Left cardiac atrium (tissue), 4 donors: ENCODE measurements around the gene NEDD8. TPM values are rescaled to one million over a fixed set of nuclear protein-coding genes. Genes with fewer than 3 reads are reported as not detected.
A peak's percentile ranks its signal among the peaks of the same experiment; 100 is the strongest.

Experiments used
- ATAC-seq, 2 donors: fragments of 200-7000 bp; cut with Tn5 transposase; one replicate each; pipeline ENCODE4 v1.9.1; 2020; ENCODE audit warnings: mild to moderate bottlenecking in 2 of 2, moderate library complexity in 2 of 2
- DNase-seq: peaks from one replicate; pipeline ENCODE4 v3.0.0-alpha.2; 2020
- intact Hi-C, 2 donors: fragments of 100-400 bp; cut with DNase I; formaldehyde crosslinking; loops; one replicate each; pipeline versions ENCODE4 v1.14.1 to v1.15.1; 2022 to 2023
- long read RNA-seq: library from polyadenylated mRNA; unstranded; transcript quantifications from one replicate; pipeline ENCODE4 v2.0.0, GENCODE V29; 2021
- total RNA-seq, 2 donors: library from RNA; stranded (reverse); fragmentation: NEBNext Ultra II Directional; extraction: Animal tissue kit (Norgen Biotek cat#: 25700); gene quantifications; one replicate each; pipeline ENCODE4 v1.2.1, GENCODE V29; 2021
- donor health status: DM: no; HTN: yes; CAD: no.
- donor health status: DM: no; HTN: yes; CAD: no; lungs with severe emphysema.
- donor health status: DM: yes; HTN: yes; CAD: no.
- donor health status: Dilated cardiomyopathy.

NEDD8 gene
- total RNA-seq: 100 to 1,000 TPM; 162 to 186 TPM
- long read RNA-seq, transcript NEDD8-201 (4 exons, 708 nt): major isoform, 6 of 8 reads
- long read RNA-seq, partial matches to known transcripts: 0 of 8 reads
- long read RNA-seq, other reads (novel, unspliced or antisense): 0 of 8 reads

DNA sequence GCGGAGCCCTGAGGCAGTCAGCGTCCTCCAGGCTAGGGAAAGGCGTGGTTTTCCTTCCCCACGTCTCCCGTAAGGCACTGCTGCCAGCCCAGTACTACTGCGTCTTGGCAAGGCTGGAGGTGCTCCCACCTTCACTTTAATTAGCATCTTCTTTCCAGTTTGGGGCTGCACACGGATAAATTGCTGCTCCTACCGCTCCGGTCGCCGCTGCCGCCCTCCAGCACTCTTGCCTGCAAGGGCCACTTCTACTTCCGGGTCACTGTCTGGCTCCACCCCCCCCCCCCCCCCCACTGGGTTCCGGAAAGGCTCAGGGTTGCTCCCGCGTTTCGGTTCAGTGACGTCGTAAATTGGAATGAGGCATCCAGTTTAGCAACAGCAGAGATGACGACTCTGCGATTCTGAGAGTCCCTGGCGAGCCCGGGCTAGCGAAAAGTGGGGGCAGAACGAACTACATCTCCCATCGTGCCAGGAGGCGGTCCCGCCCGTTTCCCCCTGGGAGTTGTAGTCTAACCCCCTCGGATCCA lies at the start of gene NEDD8:
NEDD8 (minus strand) TSS at position 247 of the 524 bp plus-strand sequence; CDS start at position 147, 100 bp downstream.
- intact Hi-C loops: no loop called here
- DNase-seq (peak; percentile 95), ATAC-seq (peak; percentile 86 to 90)

- intact Hi-C loops: loop anchor here in 1 of 2 donors (5.0 kb wide), 1 partner anchor 34 kb away; no protein-coding TSS in a partner anchor
- DNase-seq: no peak
- ATAC-seq: no peak
These were observed 49.5 kb upstream of the NEDD8 start for GRCh38 chr14:24281636-24282035.

DNA sequence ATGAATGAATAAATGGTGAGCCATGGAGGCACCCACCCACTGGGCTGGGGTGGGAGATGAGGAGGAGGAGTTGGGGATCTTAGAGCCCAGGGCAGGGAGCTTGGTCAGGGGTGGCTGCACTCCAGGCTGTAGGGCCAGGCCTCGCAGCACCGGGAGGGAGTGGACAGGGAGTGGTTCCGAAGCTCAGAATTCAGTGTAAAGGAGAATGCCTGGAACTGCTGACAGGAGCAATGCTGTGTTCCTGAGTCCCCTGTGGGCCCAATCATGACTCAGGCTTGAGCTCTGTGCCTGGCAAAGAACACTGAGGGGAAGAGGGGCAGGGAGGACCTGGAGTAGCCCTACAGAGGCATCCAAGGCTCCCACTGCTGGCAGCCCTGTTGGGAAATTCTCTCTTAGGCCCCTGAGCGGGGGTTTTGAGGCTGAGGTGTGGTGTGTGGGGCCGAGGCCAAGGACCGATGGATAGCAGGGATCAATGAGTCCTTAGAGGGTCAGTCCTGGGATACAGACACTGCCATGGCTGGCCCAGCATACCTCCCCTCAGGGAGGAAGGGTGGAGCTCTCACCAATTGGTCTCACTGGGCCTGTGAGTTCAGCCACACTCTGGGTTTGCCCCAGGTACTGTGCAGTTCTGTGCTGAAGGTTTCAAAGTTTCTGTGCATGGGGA lies 48.8 kb upstream of the NEDD8 start:
- intact Hi-C loops: loop anchor here in 1 of 2 donors (5.0 kb wide), 1 partner anchor 34 kb away; no protein-coding TSS in a partner anchor
- peak; percentile 6 to 57 for ATAC-seq
- DNase-seq: no peak

- DNase-seq (no peak), ATAC-seq (peak; percentile 50 to 78)
- intact Hi-C loops: loop anchor here in 1 of 2 donors (5.0 kb wide), 1 partner anchor 32 kb away; no protein-coding TSS in a partner anchor
These were observed 47.4 kb upstream of the NEDD8 start for GRCh38 chr14:24279301-24280186.

- intact Hi-C loops: no loop called here
- ATAC-seq (no peak), DNase-seq (no peak)
These were observed 46.3 kb upstream of the NEDD8 start for GRCh38 chr14:24278424-24278823.

- intact Hi-C loops: no loop called here
- ATAC-seq (peak in 1 of 2 donors; percentile 2), DNase-seq (no peak)
These were observed 45.6 kb upstream of the NEDD8 start for GRCh38 chr14:24277606-24278321.

- no peak for DNase-seq
- no peak for ATAC-seq
- intact Hi-C loops: no loop called here
These were observed 44.9 kb upstream of the NEDD8 start for GRCh38 chr14:24277071-24277470.

DNA sequence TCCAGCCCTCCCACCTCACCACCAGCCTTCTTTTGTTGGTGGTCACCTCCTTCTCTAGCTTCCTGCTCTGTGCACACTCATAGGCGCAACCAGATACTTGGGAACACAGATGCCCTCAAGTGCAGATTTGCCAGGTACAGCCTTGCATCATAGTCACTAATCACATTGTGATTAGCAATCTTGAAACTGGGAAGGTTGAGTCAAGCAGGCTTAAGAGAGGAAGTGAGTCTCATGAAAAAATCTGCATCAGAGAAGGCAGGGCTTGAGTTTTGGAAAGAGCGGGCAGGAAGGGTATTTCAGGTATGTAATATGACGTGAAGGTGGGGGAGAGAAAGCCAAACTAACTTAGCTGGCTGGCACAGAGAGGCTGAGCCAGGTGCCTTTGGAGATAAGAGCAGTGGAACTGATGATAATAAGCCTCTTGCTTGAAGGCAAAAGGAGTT lies 42.0 kb upstream of the NEDD8 start:
- ATAC-seq: peak in 1 of 2 donors; percentile 46

GRCh38 chr14:24273422-24273998 lies 41.3 kb upstream of the NEDD8 start:
- no peak for ATAC-seq
- DNase-seq: no peak
- intact Hi-C loops: no loop called here

More for the DNA sequence above, 42.0 kb upstream of the NEDD8 start:
- DNase-seq: no peak
- intact Hi-C loops: no loop called here

DNA sequence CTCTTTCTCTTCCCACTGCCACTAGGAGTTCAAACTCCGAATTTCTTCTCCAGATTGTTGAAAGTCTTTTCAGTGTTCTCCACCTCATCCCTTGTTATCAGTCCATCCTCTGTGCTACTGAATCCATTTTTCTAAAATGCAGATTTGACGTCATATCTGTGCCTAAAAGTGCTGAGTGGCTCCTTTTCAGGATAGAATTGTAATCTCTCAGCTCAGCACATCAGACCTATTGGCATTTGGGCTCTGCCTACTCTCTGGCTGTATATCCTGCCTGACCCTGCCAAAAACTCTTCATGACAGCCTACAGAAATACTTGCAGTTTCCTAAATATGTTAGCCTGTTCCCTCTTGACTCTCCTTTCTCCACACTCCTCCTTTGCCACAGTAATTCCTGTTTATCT lies 40.3 kb upstream of the NEDD8 start:
- intact Hi-C loops: no loop called here
- peak in 1 of 2 donors; percentile 18 for ATAC-seq
- no peak for DNase-seq

DNA sequence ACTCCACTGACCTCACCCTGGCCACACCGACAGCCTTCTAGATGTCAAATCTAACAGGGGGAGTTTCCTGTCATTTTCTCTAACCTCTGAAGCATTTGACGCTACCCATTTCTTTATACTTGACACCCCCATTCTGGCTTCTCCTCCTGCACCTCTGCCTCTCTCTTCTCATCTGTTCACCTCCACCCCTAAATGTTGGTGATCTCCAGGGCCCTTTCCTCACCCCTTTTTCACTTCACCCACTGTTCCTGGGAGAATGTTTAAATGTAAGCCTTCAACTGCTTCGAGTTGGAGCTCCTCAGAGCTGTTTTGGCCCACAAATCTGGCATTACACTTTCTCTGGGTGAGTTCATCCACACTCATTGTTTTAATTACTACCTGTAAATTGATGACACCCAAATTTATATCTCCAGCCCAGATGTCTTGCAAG lies 39.7 kb upstream of the NEDD8 start:
- no peak for ATAC-seq
- DNase-seq: no peak
- intact Hi-C loops: no loop called here

DNA sequence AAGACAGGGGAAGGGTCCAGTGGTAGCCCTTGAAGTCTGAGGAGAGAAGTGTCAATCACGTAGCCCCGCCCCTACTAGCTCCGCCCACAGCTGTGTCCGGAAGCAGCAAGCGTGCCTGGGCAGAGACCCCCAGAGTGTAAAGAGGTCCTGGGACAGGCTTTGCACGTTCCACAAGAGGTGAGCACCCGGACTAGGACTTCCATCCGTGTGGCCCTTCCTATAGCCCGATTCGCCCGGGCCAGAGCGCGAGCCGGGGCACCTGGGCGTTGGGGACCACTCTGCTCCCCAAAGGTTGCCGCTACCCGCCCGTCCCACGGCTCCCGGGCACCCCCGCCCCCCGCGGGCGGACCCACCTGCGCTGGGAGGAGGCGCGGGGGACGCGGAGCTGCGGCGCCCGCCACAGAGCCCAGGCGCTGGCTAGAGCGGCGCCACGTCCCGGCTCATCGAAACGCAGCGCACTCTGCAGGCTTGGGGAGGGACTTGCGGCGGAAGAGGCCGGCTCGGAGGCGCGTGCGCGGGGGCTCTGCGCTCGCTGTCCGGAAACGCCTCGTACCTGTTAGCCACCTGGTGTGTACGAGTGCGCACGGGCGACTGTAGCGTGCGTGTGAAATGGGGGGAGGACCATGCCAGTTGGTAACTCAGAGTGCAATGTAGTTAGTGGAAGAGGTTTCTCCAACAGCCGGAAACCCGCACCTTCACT lies 39.1 kb upstream of the NEDD8 start, which contains the start of gene RABGGTA:
RABGGTA (minus strand) TSS at position 464 of the 700 bp plus-strand sequence. CDS start 482 bp downstream, outside the sequence.
- ATAC-seq (peak; percentile 91 to 98), DNase-seq (peak; percentile 88)
- intact Hi-C loops: no loop called here

- intact Hi-C loops: no loop called here
- DNase-seq (no peak), ATAC-seq (no peak)
These were observed 38.5 kb upstream of the NEDD8 start for GRCh38 chr14:24270537-24271133.

DNA sequence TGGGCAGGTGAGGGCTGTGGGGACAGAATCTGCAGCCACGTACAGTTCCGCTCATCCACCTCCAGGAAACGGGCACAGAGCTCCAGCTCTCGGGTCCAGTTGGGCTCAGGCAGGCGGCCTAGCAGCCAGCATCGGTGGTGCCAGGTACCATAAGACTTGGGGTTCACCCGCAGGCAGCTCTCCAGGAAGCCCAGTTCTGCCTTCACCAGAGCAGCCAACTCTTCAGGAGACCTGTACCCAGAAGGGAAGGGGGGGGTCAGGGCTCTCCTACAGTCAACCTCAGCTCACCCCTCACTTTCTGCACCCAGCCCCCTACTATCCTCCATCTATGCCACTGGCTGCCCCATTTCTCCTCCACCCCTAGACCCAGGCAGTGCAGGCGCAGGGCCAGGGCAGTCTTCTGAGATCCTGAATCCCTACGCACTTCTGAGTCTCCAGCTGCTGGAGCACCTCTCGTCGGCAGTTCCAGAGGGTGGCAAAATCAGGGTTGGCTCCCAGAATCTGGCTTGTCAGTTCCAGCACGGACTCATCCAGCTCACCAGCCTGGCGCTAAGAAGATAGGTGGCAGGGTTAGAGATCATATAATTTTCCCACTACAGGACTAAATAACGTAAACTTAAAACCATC lies 37.9 kb upstream of the NEDD8 start:
- ATAC-seq (no peak), DNase-seq (no peak)
- intact Hi-C loops: no loop called here

- ATAC-seq: no peak
- DNase-seq: no peak
- intact Hi-C loops: no loop called here
These were observed 37.2 kb upstream of the NEDD8 start for GRCh38 chr14:24269368-24269767.

GRCh38 chr14:24268225-24268624 lies 36.1 kb upstream of the NEDD8 start:
- intact Hi-C loops: no loop called here
- DNase-seq (peak; percentile 10), ATAC-seq (no peak)

DNA sequence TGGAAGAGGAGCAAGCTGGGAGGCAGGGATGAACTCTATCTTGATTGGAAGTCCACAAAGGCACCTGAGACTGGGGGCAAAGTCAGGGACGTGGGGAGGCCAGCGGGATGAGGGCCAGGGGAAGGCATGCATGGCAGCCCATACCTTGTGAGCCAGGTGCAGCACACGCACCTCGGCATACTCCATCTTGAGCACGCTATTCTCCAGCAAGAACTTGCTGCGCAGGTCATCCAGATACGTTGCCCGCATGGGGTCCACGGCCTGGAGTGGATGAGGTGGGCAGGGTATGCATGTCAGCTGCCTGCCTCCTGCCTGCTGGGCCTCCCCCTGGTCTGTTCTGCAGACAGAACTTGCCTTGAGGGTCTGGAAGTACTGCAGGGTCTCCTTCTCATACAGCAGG lies 35.3 kb upstream of the NEDD8 start:
- ATAC-seq: no peak
- DNase-seq: peak; percentile 10
- intact Hi-C loops: no loop called here
